Jurkat, Clone E6-1 (cell line): ENCODE results near the gene DGKD.

Experiments
- DNase-seq: peaks from one replicate; pipeline ENCODE4 v3.0.0-alpha.2; 2011; ENCODE audit warnings: low read depth, low spot score
- H3K4me3 ChIP-seq: 2 replicates; pipeline ENCODE4 v1.5.1; 2011; ENCODE audit warnings: mild to moderate bottlenecking, low read length, control low read depth, moderate library complexity

Gene DGKD

GRCh38 chr2:233418761-233419546 lies 64.7 kb downstream of the DGKD start:
- no peak overlapping the region for H3K4me3 ChIP-seq
- DNase-seq: no peak

GRCh38 chr2:233419602-233420391 lies 65.5 kb downstream of the DGKD start:
- peak; percentile 63 for DNase-seq
- no peak overlapping the region for H3K4me3 ChIP-seq

GRCh38 chr2:233421091-233421816 lies 67.0 kb downstream of the DGKD start:
- no peak for DNase-seq
- H3K4me3 ChIP-seq: no peak overlapping the region

DNA sequence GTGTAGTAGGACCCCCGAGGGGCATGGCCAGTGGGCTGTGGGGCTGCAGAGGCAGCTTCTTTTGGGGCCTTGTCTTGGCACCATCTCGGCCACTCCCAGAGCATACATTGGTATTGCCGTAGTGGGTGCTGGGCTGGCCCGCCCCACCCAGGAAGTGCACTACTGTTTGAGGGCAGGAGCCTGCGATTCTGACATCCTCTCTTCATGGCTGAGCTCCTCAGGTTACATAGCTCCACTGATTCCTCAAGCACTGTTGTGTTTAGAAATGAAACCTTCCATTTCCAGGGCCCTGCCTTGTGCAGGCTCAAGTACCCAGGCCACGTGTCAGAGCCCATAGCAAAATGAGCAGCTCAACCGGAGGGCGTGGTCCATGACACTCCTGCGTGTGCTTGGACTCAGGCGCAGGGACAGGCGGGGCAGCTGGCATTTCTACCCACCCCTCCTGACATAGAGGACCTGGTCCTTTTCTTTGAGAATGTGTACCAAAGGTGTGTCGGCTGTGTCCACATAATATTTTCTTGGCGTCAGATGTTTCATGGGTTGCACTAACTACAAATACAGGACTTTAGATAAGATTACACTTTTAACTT lies 67.9 kb downstream of the DGKD start:
- peak overlapping the region; percentile 27 for H3K4me3 ChIP-seq
- peak; percentile 75 for DNase-seq

DNA sequence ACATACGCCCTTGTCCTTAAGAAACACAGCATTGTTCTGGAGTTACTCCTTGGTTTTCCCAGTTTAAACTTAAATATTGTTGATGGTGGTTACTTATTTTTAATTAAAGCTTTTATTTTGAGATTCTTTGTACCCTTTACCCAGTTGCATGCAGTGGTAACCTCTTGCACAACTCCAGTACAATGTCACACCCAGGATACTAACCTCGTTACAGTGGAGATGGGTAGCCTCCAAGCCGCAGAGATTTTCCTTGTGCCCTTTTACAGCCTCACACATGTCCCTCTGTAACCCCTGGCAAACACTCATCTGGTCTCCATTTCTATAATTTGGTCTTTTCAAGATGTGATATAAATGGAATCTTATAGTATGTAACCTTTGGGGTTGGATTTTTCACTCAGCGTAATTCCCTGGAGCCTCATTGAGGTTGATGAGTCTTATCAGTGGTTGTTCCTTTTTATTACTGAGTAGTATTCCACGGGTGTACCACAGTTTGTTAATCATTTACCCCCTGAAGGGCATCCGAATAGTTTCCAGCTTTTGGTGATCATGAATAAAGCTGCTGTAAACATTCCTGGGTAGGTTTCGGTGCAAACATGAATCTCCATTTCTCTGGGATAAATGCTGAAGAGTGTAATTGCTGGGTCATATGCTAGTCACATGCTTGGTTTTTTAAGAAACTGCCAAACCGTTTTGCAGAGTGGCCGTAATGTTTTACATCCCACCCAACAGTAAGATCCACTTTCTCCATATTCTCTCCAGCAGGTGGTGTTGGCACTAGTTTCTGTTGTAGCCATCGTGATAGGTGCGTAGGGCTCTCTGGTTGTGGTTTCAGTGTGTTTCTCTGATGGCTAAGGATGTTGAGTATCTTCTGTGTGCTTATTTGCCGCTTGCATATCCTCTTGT lies 68.6 kb downstream of the DGKD start:
- DNase-seq: no peak
- H3K4me3 ChIP-seq: no peak overlapping the region

DNA sequence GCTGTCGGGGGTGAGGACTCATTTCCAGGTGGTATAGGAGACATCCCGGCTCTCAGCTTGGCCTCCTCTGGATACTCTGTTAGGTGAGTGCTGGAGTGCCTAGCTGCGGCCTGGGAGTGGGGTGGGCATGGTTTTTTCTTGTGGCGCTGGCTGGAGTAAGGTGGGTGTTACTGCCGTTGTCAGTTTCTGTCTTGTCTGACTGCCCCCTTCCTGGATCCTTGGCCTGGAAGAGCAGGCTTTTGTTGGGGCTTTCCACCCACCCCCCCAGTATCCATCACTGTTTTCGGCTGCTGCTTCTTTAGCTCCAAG lies 69.2 kb downstream of the DGKD start:
- DNase-seq: no peak
- H3K4me3 ChIP-seq: no peak overlapping the region

DNA sequence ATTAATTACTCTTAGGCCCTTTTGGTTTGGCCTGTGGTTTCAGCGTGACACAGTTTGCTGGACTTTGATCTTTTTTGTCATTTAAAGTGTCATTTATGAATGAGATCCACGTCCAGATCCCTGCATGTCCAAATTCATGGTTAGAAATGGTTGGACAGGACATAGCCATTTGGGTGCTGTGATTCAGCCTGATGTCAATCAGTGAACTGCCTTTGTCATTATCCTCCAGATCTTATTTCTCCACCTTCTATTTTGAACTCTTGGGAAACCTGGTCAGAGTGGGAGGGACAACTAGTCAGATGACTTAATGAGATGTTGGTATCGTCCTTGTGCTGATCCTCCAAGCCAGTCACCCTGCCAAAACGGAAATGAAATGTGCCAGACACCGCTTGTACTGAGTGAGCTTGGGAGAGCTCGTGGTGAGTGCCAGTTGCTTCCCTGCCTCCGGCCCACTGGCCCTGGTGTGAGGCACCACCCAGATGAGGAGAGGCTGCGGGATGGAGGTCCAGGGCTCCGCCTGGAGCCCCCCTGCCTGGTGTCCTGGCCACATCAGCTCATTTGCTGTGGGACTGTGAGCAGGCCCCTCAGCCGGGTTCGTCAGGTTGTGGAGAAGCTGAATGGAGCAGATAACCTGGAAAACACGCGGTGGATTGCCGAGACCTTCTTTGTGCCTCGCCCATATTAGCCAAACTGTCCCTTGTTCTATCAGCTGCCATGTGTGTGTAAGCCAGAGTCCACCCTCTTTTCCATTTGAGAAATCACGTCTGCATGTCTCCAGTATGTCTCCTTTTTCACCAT lies 70.1 kb downstream of the DGKD start:
- H3K4me3 ChIP-seq: no peak overlapping the region
- DNase-seq: no peak

- H3K4me3 ChIP-seq: no peak overlapping the region
- DNase-seq: peak; percentile 33
Measured at GRCh38 chr2:233426619-233427342, 72.5 kb downstream of the DGKD start.

DNA sequence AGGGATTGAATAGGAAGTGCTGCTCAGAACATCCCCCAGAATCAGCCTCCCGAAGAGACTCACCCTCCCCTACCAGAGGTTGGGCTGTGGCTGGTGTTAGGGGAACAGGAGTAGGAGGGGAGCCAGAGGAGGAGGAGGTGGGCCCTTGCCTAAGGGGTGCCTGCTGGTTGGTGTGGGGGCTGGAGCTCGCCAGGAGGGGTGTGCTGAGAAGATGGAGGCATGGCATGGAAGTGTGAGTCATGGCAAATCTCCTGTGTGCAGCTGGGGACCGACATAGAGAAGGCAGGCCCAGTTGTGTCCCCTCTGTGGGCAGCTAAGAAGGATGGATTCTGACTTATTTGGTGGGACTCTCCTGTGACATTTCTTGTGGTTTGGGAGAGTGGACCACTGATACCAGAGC lies 73.7 kb downstream of the DGKD start:
- no peak overlapping the region for H3K4me3 ChIP-seq
- no peak for DNase-seq

DNA sequence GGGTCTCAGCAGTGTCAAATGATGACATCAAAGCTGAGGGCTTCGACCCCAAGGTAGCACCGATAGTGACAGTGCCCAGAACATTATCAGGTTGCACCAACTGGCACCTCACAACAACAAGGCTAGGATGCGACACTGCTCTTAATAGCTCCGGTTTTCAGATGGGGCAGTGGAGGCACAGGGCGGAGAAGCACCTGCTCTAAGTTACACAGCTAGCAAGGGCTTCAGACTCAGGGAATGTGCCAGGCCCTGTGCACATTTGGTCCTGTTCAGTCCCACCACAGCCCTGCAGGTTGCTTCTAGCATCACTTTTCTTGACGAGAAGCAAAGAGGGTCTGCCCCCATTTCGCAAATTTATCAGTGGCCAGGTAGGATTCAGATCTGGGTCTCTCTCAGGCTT lies 74.1 kb downstream of the DGKD start:
- H3K4me3 ChIP-seq: no peak overlapping the region
- no peak for DNase-seq

DNA sequence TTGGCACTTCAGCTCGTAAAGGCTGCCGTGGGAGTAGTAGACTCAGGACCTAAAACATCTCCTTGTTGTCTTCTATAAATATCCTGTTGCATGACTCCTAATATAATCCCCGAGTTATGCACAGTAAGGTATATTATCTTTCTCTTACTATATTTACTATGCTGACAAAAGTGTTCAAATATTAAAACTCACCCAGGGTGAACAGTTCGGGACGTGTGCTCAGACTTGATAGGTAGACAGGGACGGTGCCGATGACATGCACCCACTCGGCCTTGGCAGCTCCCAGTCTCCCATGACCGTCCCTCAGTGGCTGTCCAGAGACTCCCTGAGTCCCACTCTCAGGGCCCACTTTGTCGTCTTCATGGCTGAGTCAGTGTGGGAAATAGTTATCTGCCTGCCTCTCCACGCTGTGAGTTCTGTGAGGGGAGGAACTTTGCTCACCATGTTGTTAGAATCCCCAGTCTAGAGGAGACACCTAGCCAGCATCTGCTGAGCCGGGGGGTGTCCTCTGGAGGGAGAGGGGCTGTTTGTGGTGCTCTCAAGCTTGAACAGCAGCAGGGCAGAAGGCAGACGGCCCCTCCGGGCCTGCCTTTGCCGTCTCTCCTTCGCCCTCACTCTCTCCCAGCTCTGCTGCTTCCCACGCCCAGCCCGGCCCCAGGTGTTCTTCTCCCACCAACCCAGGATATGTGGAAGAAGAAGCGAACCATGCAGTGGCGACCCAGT lies 75.0 kb downstream of the DGKD start:
- DNase-seq: no peak

GRCh38 chr2:233430081-233430480 lies 75.8 kb downstream of the DGKD start:
- no peak for DNase-seq
- no peak overlapping the region for H3K4me3 ChIP-seq

More for the DNA sequence above, 75.0 kb downstream of the DGKD start:
- H3K4me3 ChIP-seq: no peak overlapping the region

GRCh38 chr2:233430651-233431050 lies 76.4 kb downstream of the DGKD start:
- DNase-seq: no peak
- H3K4me3 ChIP-seq: no peak overlapping the region

- DNase-seq: no peak
- no peak overlapping the region for H3K4me3 ChIP-seq
Measured at GRCh38 chr2:233433029-233433428, 78.7 kb downstream of the DGKD start.

- H3K4me3 ChIP-seq: no peak overlapping the region
- DNase-seq: no peak
Measured at GRCh38 chr2:233433794-233434193, 79.5 kb downstream of the DGKD start.

- DNase-seq: no peak
- H3K4me3 ChIP-seq: no peak overlapping the region
Measured at GRCh38 chr2:233434666-233435330, 80.5 kb downstream of the DGKD start.
